Measurements from ENCODE around the gene CTXND1. TPM values are rescaled to one million over a fixed set of nuclear protein-coding genes. Genes with fewer than 3 reads are reported as not detected.

Gene CTXND1
- total and polyA plus RNA-seq, 2 of the 13 experiments (the other 11 are each of a cell fraction or from before 2014, with no cell fraction given): 1.2 to 2.1 TPM

GRCh38 chr15:80173022-80173759 is 78.8 kb downstream of the CTXND1 start:
- POLR2A ChIA-PET: interaction anchor here (1.0 to 2.2 kb wide), 4 partner anchors 11 to 102 kb away, joined by 3 to 28 read pairs (median 6); partner anchors contain the start of gene FAH
- no TSS peak for BruUV-seq (replicated peaks)
- peak; percentile 86 for FAIRE-seq
- no peak for TF ChIP-seq ZKSCAN1 (IDR thresholded peaks at IDR 0.05; ENCODE audit: low read length)
- TF ChIP-seq LCORL (IDR thresholded peaks at IDR 0.05): no peak
- TF ChIP-seq LCORL (CRISPR knock-in tag; IDR thresholded peaks at IDR 0.05): 0 out of 2 replicates have a peak, but pooled peaks have one; percentile 30
- TF ChIP-seq MAFG (CRISPR knock-in tag; IDR thresholded peaks at IDR 0.05): no peak
- peak; percentile 46; the same call in 1 of the 2 replicates for TF ChIP-seq KDM2A (CRISPR knock-in tag; IDR thresholded peaks at IDR 0.05; ENCODE audit: borderline replicate concordance, low read depth)
- TF ChIP-seq POLR2A (IDR thresholded peaks at IDR 0.05; ENCODE audit: insufficient read depth in 1 of 2, low read depth in 2 of 2, low read length in 2 of 2): no peak
- no peak for TF ChIP-seq KLF16 (CRISPR knock-in tag; IDR thresholded peaks at IDR 0.05)
- TF ChIP-seq ESRRA (CRISPR knock-in tag; IDR thresholded peaks at IDR 0.05; ENCODE audit: low read depth): peak; percentile 27; the same call in 1 of the 2 replicates
- TF ChIP-seq HNF1B (CRISPR knock-in tag; IDR thresholded peaks at IDR 0.05): no peak
- no peak for TF ChIP-seq NFIC (IDR thresholded peaks at IDR 0.05; ENCODE audit: low read length)
- TF ChIP-seq ZNF382 (CRISPR knock-in tag; IDR thresholded peaks at IDR 0.05; ENCODE audit: borderline replicate concordance): no peak
- TF ChIP-seq ZNF703 (CRISPR knock-in tag; IDR thresholded peaks at IDR 0.05; ENCODE audit: borderline replicate concordance): no peak
- TF ChIP-seq ZFP36 (IDR thresholded peaks at IDR 0.05; ENCODE audit: borderline replicate concordance, low read depth, low read length, partially characterized antibody): no peak
- no peak for TF ChIP-seq NR2F1 (CRISPR knock-in tag; IDR thresholded peaks at IDR 0.05)
- no peak for TF ChIP-seq ZNF772 (CRISPR knock-in tag; IDR thresholded peaks at IDR 0.05)
- TF ChIP-seq SRSF4 (IDR thresholded peaks at IDR 0.05; ENCODE audit: low read depth, low read length, poor library complexity, severe bottlenecking): no peak
- TF ChIP-seq ZBTB33 (CRISPR knock-in tag; IDR thresholded peaks at IDR 0.05): 0 out of 2 replicates have a peak, but pooled peaks have one; percentile 34
- no peak for TF ChIP-seq CBX2 (IDR thresholded peaks at IDR 0.05; ENCODE audit: low read depth, low read length)
- TF ChIP-seq CBX2 (CRISPR knock-in tag; IDR thresholded peaks at IDR 0.05; ENCODE audit: low read depth): no peak
- no peak for TF ChIP-seq SIN3B (IDR thresholded peaks at IDR 0.05; ENCODE audit: low read length)
- no peak for TF ChIP-seq ZNF556 (CRISPR knock-in tag; IDR thresholded peaks at IDR 0.05; ENCODE audit: borderline replicate concordance)
- TF ChIP-seq ZNF883 (CRISPR knock-in tag; IDR thresholded peaks at IDR 0.05; ENCODE audit: not compliant biosample characterization): no peak

More at GRCh38 chr15:80173022-80173759, 78.8 kb downstream of the CTXND1 start:
- peaks cover 6 to 39% of the 10 kb centered on the region in 2 experiments for H3K36me3 ChIP-seq (replicated peaks in 1 of 2; ENCODE audit: control insufficient read depth in 1 of 2, insufficient read depth in 2 of 2, low read length in 2 of 2)
- in situ Hi-C loops (cut with HindIII; ENCODE audit: extremely low pct_ligation_motif_present, low pct_unique_long_range_greater_than_20kb) (loop anchor here (5.0 to 25.0 kb wide), 2 partner anchors 111 to 286 kb away; partner anchors contain the start of gene MTHFS), intact Hi-C loops (cut with micrococcal nuclease; ENCODE audit: unreplicated experiment) (loop anchor here (1.0 to 5.0 kb wide), 4 partner anchors 101 to 180 kb away; partner anchors contain the start of gene ZFAND6)
- H3K9me3 ChIP-seq (ENCODE audit: low read length): no peaks in the 10 kb centered on the region
- DNase-seq (ENCODE audit: low spot score): peak; percentile 77
- H4K20me1 ChIP-seq (ENCODE audit: insufficient read depth, low read length): no peaks in the 10 kb centered on the region
- no peaks in the 10 kb centered on the region for H3K27me3 ChIP-seq (ENCODE audit: control insufficient read depth in 1 of 2, insufficient read depth in 2 of 2, low read length in 2 of 2)
- H2AFZ ChIP-seq (ENCODE audit: low read length): no peak overlapping the region
- peak; percentile 75 for ATAC-seq
- CTCF ChIA-PET (ENCODE audit: low intra/inter-chr PET ratio, low total read pairs): interaction anchor here (1.6 to 1.8 kb wide), 3 partner anchors 82 to 792 kb away, joined by 5 to 8 read pairs (median 6); no protein-coding TSS in a partner anchor
- no peak overlapping the region for H3K4me3 ChIP-seq (replicated peaks in 1 of 3; ENCODE audit: insufficient read depth in 1 of 3, low read depth in 2 of 3, low read length in 3 of 3)
- H3K4me1 ChIP-seq (ENCODE audit: insufficient read depth, low read length): peaks cover 26% of the 10 kb centered on the region
- 48% methylated on average over 6 of the region's 10 CpGs for WGBS (ENCODE audit: low lambda C conversion rate)
- no peak overlapping the region for H3K4me2 ChIP-seq (ENCODE audit: low read depth, low read length)
- no peak overlapping the region for H3K9ac ChIP-seq (ENCODE audit: insufficient read depth, low read depth, low read length)
- peak overlapping the region; percentile 54 for H3K27ac ChIP-seq (ENCODE audit: extremely low read length, insufficient read depth, low read length)
- H3K79me2 ChIP-seq (ENCODE audit: insufficient read depth, low read length): no peaks in the 10 kb centered on the region

All from HepG2 (cell line).